ENCODE data around the gene ZNF618. TPM values are rescaled to one million over a fixed set of nuclear protein-coding genes. Genes with fewer than 3 reads are reported as not detected.

Gene ZNF618
- total RNA-seq, 1 experiment from 2014 or later: 1.8 TPM

GRCh38 chr9:114016629-114017423 lies 140.7 kb downstream of the ZNF618 start:
- ChIA-PET CTCF (no interaction called here), POLR2A (no interaction called here)

GRCh38 chr9:114017741-114018715 lies 141.9 kb downstream of the ZNF618 start:
- in situ Hi-C loops (cut with HindIII; ENCODE audit: low pct_unique_long_range_greater_than_20kb, low sequenced_read_pairs): no loop called here
- Histone ChIP-seq H3K27ac (ENCODE audit: low read length) (no peak overlapping the region), H3K36me3 (ENCODE audit: control insufficient read depth, insufficient read depth, low read length) (no peaks in the 10 kb centered on the region), H3K27me3 (ENCODE audit: control insufficient read depth, insufficient read depth, low read length) (no peaks in the 10 kb centered on the region), H3K4me1 (ENCODE audit: control insufficient read depth, insufficient read depth, low read length) (no peaks in the 10 kb centered on the region), H3K4me3 (ENCODE audit: low read depth in 2 of 2, low read length in 2 of 2) (no peak overlapping the region), H3K9me3 (ENCODE audit: control insufficient read depth, insufficient read depth, low read depth, low read length) (no peaks in the 10 kb centered on the region)
- intact Hi-C loops (cut with micrococcal nuclease; ENCODE audit: unreplicated experiment): no loop called here
- no peak for DNase-seq (ENCODE audit: low read depth, low spot score)
- no TSS peak for BruUV-seq (replicated peaks)
- CTCF ChIA-PET: no interaction called here
- ATAC-seq: no peak
- POLR2A ChIA-PET: no interaction called here
- TF ChIP-seq, protein P1, sequence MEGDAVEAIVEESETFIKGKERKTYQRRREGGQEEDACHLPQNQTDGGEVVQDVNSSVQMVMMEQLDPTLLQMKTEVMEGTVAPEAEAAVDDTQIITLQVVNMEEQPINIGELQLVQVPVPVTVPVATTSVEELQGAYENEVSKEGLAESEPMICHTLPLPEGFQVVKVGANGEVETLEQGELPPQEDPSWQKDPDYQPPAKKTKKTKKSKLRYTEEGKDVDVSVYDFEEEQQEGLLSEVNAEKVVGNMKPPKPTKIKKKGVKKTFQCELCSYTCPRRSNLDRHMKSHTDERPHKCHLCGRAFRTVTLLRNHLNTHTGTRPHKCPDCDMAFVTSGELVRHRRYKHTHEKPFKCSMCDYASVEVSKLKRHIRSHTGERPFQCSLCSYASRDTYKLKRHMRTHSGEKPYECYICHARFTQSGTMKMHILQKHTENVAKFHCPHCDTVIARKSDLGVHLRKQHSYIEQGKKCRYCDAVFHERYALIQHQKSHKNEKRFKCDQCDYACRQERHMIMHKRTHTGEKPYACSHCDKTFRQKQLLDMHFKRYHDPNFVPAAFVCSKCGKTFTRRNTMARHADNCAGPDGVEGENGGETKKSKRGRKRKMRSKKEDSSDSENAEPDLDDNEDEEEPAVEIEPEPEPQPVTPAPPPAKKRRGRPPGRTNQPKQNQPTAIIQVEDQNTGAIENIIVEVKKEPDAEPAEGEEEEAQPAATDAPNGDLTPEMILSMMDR (IDR thresholded peaks at IDR 0.05): no peak
- TF ChIP-seq POLR2AphosphoS5 (IDR thresholded peaks at IDR 0.05; ENCODE audit: low read depth, low read length): no peak
- no peak for TF ChIP-seq SIN3A (IDR thresholded peaks at IDR 0.05; ENCODE audit: borderline replicate concordance, insufficient read depth, low read depth, low read length)
- TF ChIP-seq TCF7L2 (IDR thresholded peaks at IDR 0.05; ENCODE audit: low read depth, low read length): no peak

More at GRCh38 chr9:114016629-114017423, 140.7 kb downstream of the ZNF618 start:
- in situ Hi-C loops (cut with HindIII; ENCODE audit: low pct_unique_long_range_greater_than_20kb, low sequenced_read_pairs) (no loop called here), intact Hi-C loops (cut with micrococcal nuclease; ENCODE audit: unreplicated experiment) (no loop called here)
- ATAC-seq: no peak
- Histone ChIP-seq H3K4me3 (ENCODE audit: low read depth in 2 of 2, low read length in 2 of 2) (no peak overlapping the region), H3K4me1 (ENCODE audit: control insufficient read depth, insufficient read depth, low read length) (no peaks in the 10 kb centered on the region), H3K36me3 (ENCODE audit: control insufficient read depth, insufficient read depth, low read length) (no peaks in the 10 kb centered on the region), H3K27me3 (ENCODE audit: control insufficient read depth, insufficient read depth, low read length) (no peaks in the 10 kb centered on the region), H3K9me3 (ENCODE audit: control insufficient read depth, insufficient read depth, low read depth, low read length) (no peaks in the 10 kb centered on the region), H3K27ac (ENCODE audit: low read length) (no peak overlapping the region)
- no TSS peak for BruUV-seq (replicated peaks)
- no peak for DNase-seq (ENCODE audit: low read depth, low spot score)
- no peak for TF ChIP-seq POLR2AphosphoS5 (IDR thresholded peaks at IDR 0.05; ENCODE audit: low read depth, low read length)
- TF ChIP-seq SIN3A (IDR thresholded peaks at IDR 0.05; ENCODE audit: borderline replicate concordance, insufficient read depth, low read depth, low read length): no peak
- no peak for TF ChIP-seq TCF7L2 (IDR thresholded peaks at IDR 0.05; ENCODE audit: low read depth, low read length)
- TF ChIP-seq, protein P1 (IDR thresholded peaks at IDR 0.05): no peak
- no peak for TF ChIP-seq REST (IDR thresholded peaks at IDR 0.05; ENCODE audit: insufficient read depth in 1 of 2, low read depth in 2 of 2, low read length in 1 of 2)

Measured in Panc1 (cell line).